Measurements from ENCODE around the gene C1orf50.

Gene C1orf50

DNA sequence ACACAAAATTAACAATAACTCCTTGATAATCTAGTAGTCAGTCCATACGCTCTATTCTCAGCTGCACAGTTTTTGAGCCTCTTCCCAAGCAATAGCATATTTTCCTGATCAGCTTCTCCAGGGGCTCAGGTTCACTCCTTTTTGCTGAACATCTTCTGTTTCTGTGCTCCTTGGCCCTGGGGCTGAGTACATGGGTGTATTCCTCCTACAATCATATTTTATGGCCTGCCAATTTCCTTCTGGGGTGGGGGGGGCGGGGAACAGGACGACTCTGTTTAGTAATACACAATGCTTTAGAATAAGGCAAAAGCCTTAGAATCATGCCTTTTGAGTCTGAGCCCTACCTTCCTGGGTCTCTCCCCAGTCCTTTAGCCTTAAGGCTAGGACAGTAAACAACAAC lies 35.5 kb upstream of the C1orf50 start:
- no peak for DNase-seq (ENCODE audit: low spot score)
- TF ChIP-seq, protein P1, sequence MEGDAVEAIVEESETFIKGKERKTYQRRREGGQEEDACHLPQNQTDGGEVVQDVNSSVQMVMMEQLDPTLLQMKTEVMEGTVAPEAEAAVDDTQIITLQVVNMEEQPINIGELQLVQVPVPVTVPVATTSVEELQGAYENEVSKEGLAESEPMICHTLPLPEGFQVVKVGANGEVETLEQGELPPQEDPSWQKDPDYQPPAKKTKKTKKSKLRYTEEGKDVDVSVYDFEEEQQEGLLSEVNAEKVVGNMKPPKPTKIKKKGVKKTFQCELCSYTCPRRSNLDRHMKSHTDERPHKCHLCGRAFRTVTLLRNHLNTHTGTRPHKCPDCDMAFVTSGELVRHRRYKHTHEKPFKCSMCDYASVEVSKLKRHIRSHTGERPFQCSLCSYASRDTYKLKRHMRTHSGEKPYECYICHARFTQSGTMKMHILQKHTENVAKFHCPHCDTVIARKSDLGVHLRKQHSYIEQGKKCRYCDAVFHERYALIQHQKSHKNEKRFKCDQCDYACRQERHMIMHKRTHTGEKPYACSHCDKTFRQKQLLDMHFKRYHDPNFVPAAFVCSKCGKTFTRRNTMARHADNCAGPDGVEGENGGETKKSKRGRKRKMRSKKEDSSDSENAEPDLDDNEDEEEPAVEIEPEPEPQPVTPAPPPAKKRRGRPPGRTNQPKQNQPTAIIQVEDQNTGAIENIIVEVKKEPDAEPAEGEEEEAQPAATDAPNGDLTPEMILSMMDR (IDR thresholded peaks at IDR 0.05; ENCODE audit: extremely low read depth, missing control alignments), result no peak

DNA sequence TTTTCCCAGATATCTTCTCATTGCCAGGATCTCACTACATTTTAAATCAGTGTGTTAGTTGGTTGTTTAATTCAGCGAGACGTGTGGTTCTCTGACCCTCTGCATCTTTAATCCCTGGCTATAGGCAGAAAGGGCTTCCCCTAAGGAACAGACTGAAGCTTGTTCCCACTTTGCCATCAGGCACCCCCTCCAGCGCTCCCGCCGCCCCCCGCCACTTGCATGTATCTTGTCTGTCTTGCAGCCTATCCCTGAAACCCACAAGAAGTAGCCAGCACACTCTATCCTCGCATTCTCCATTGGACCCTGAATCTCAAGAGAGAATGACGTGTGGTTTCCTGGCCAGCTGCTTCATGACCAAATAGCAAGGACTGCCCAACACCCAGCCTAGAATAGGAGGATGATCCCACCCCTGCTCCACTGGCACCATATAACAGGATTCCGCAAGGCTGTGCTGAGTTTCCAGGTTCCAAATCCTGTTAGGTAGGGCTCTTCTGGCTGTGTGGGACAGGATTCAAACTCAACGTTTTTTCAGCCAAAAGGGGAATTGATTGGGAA lies 34.8 kb upstream of the C1orf50 start:
- no peak for DNase-seq (ENCODE audit: low spot score)

DNA sequence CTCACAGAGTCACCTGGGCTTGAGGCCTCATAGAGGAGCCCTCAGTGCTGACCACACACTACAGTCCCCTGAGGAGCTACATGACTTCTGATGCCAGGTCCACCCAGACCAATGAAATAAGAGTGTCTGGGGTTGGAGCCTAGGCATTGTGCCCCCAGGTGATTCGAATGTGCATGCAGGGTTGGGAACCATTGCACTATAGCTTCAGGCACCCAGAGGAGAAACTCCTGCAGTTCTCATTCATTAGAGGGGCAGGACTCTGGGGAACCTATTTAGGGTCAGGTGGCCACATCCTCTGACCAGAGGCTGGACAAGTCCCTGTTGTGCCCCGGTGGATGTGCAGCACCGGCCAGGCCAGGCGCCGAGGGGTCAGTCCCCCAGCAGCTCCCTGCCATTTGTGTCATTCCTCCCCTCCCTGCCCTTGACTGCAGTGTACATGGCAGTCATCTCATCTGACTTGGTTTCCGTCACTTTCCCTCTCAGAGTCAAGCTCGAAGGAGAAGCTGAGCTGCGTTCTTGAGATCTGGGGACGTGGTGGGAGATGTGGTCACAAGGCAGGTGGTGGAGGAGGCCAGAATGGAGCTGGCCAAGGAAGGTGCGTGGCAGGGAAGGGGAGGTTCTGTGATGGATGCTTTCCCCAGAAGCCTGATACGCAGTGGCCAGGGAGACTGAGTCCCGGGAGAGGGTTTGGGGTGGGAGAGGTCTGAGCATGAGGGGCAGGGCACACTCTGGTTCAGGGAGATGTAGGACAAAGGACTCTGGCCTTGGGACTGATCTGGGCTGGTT lies 33.4 kb upstream of the C1orf50 start:
- TF ChIP-seq, protein P1 (IDR thresholded peaks at IDR 0.05; ENCODE audit: extremely low read depth, missing control alignments), result no peak
- no peak for DNase-seq (ENCODE audit: low spot score)

More for the DNA sequence above, 34.8 kb upstream of the C1orf50 start:
- TF ChIP-seq, protein P1 (IDR thresholded peaks at IDR 0.05; ENCODE audit: extremely low read depth, missing control alignments), result no peak

DNA sequence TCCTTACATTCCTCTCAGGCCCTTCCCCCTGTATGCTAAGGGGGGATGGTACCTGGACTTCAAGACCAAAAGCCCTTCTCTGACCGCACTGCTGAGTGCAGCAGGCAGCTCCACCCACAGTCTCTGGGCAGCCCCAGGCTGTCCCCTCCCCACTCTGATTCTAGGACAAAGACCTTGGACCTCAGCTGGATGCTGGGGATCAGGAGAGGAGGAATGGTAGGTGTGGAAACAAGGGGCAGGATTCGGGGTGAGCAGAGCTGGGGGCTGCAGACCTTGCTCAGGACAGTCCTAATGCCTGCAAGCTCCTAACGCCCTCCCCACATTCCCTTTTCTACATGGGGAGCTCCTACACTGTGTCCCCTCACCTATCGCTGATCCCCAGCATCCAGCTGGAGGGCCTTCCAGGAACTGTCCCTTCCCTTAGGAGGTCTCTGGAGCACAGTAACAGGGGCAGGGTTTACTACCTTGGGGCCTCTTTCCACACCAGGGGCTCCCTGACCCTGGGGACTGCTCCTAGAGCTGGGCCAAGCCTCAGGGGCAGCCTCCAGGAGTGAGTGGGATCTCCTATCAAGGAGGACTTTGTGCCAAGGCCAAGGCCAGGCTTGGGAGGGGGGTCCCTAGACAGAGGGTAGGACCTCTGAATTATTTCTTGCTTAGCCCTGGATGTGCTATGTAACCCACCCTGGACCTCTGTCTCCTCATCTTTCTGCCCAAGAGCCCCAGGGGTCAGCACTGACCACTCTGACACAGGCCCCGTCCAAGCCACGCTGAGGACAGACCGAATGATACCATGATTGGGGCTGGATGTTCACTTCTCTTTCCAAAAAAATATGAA lies 32.6 kb upstream of the C1orf50 start:
- DNase-seq (ENCODE audit: low spot score), result no peak
- TF ChIP-seq, protein P1 (IDR thresholded peaks at IDR 0.05; ENCODE audit: extremely low read depth, missing control alignments), result no peak

DNA sequence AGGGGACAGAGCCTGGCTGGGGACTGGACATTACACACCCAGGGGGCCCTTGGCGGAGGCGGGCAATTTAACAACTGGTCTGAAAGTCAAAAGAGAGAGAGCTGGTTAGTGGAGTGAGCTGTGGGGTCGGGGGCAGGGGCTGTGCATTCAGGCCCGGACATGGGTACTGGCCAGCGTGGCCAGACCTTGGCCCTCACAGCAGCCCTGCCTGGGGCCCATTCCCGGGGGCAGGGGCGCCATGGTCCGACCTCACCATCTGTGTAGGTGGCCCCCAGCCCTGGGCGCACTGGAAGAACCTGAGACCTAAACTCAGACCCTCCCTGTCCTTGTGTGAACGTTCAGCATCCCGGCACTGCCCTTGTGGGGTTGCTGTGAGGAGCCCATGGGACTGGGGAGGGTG lies 32.0 kb upstream of the C1orf50 start:
- TF ChIP-seq, protein P1 (IDR thresholded peaks at IDR 0.05; ENCODE audit: extremely low read depth, missing control alignments), result no peak
- no peak for DNase-seq (ENCODE audit: low spot score)

DNA sequence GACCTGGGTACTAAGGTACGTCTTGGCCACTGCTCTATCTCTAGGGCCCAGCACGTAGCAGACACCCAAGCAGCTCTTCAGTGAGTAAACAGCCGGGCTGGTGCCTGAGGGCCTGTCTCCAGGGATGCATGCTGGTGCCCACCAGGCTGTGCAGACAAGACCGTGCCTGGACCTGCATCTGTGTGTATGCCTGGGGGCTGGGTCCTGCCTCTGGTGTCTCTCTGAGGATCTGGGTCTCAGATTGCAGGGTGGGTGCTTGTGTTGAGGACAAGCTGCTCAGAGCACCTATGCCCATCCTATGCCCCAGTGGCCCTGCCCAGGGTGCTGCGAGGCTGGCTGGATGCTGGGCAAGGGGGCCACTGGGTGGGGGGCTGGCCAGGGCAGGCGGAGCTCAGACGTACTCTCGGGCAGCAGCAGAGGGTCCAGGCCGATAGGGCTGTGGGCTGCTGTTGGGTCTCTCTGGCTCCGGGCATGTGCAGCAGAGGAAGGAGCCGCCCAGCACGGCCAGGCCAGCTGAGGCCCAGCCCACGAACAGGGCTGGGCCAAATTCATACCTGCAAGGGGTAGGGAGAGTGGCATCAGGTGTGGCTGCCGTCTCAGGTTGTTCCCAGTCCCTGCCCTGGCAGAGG lies 31.5 kb upstream of the C1orf50 start:
- TF ChIP-seq, protein P1 (IDR thresholded peaks at IDR 0.05; ENCODE audit: extremely low read depth, missing control alignments), result no peak
- DNase-seq (ENCODE audit: low spot score), result peak; percentile 11

Data from GM20000 (cell line).